Keratinocyte (primary cell): ENCODE data around the gene TAMALIN. TPM values are rescaled to one million over a fixed set of nuclear protein-coding genes. Genes with fewer than 3 reads are reported as not detected.

Experiments
- DNase-seq: peaks from one replicate; pipeline ENCODE4 v3.0.0-alpha.2; 2011; ENCODE audit warnings: low read depth, missing footprints, low spot score
- FAIRE-seq: peaks from 2 replicates; lab custom pipeline; 2011; peaks lifted over from hg19 to GRCh38; lab: Jason Lieb, UNC
- H2AFZ ChIP-seq: 2 replicates; pipeline ENCODE4 v1.6.0; 2012; ENCODE audit warnings: low read length, control low read depth, inconsistent platforms; ENCODE audit not compliant: control insufficient read depth
- H3K27ac ChIP-seq: 2 replicates; pipeline ENCODE4 v1.5.1; 2011; ENCODE audit warnings: low read length; ENCODE audit not compliant: control insufficient read depth, insufficient read depth
- H3K27me3 ChIP-seq: 3 replicates; pipeline ENCODE4 v1.6.0; 2011; ENCODE audit warnings: low read length; ENCODE audit not compliant: control insufficient read depth, insufficient read depth; ENCODE audit errors: extremely low read depth
- H3K36me3 ChIP-seq, 2 experiments: 2 replicates in 1 of 2; 3 replicates in 1 of 2; pipeline ENCODE4 v1.5.1; 2011; ENCODE audit warnings: low read length in 2 of 2, mild to moderate bottlenecking in 1 of 2; ENCODE audit not compliant: control insufficient read depth in 2 of 2, insufficient read depth in 2 of 2; ENCODE audit errors: extremely low read depth in 1 of 2
- H3K4me1 ChIP-seq: 3 replicates; pipeline ENCODE4 v1.5.1; 2011; ENCODE audit warnings: low read length; ENCODE audit not compliant: control insufficient read depth, insufficient read depth; ENCODE audit errors: extremely low read depth
- H3K4me2 ChIP-seq: 3 replicates; pipeline ENCODE4 v1.6.0; 2011; ENCODE audit warnings: low read depth, low read length; ENCODE audit not compliant: control insufficient read depth, insufficient read depth; ENCODE audit errors: extremely low read depth
- H3K4me3 ChIP-seq, 3 experiments: fragments of 200-600 bp in 1 of 3; sonication (generic) in 1 of 3; 2 replicates in 2 of 3; 3 replicates in 1 of 3; pipeline ENCODE4 v1.5.1; 2011 to 2016; ENCODE audit warnings: low read length in 3 of 3, mild to moderate bottlenecking in 3 of 3, control low read depth in 2 of 3, inconsistent platforms in 1 of 3, low read depth in 1 of 3, mixed read lengths in 1 of 3, mixed run types in 1 of 3, moderate library complexity in 1 of 3; ENCODE audit not compliant: control insufficient read depth in 2 of 3, insufficient read depth in 2 of 3; ENCODE audit errors: extremely low read depth in 1 of 3
- H3K79me2 ChIP-seq: 2 replicates; pipeline ENCODE4 v1.6.0; 2012; ENCODE audit warnings: low read length; ENCODE audit not compliant: control insufficient read depth, insufficient read depth
- H3K9ac ChIP-seq: 3 replicates; pipeline ENCODE4 v1.6.0; 2011; ENCODE audit warnings: low read length; ENCODE audit not compliant: control insufficient read depth, insufficient read depth; ENCODE audit errors: extremely low read depth
- H3K9me1 ChIP-seq: 3 replicates; pipeline ENCODE4 v1.6.0; 2011; ENCODE audit warnings: low read length; ENCODE audit not compliant: control insufficient read depth, insufficient read depth; ENCODE audit errors: extremely low read depth
- H3K9me3 ChIP-seq: 2 replicates; pipeline ENCODE4 v1.5.1; 2012; ENCODE audit warnings: low read depth, low read length; ENCODE audit not compliant: control insufficient read depth
- H4K20me1 ChIP-seq: 3 replicates; pipeline ENCODE4 v1.6.0; 2011; ENCODE audit warnings: low read length; ENCODE audit not compliant: control insufficient read depth, insufficient read depth; ENCODE audit errors: extremely low read depth
- CTCF ChIP-seq, 3 experiments: IDR thresholded peaks in 1 of 3; conservative IDR thresholded peaks in 1 of 3; optimal IDR thresholded peaks in 1 of 3; 2 replicates in 2 of 3; 3 replicates in 1 of 3; pipeline versions ENCODE3 to v1.5.1; 2011; ENCODE audit warnings: low read length in 3 of 3, mild to moderate bottlenecking in 3 of 3, moderate library complexity in 2 of 3, control low read depth in 1 of 3, inconsistent platforms in 1 of 3; ENCODE audit not compliant: insufficient read depth in 2 of 3; ENCODE audit errors: extremely low read depth in 1 of 3
- EZH2 ChIP-seq: IDR thresholded peaks from one replicate; pipeline ENCODE4 v1.6.1; 2012; ENCODE audit warnings: inconsistent platforms, mild to moderate bottlenecking, low read length, moderate library complexity
- dilution Hi-C: fragments of 300-500 bp; cut with MboI; formaldehyde crosslinking; loops from one replicate; pipeline ENCODE4 v1.7.0; 2020; ENCODE audit warnings: low sequenced_read_pairs; ENCODE audit not compliant: extremely low pct_ligation_motif_present
- polyA plus RNA-seq, 5 experiments: library from polyadenylated mRNA; depleted of rRNA in 3 of 5; stranded (reverse) in 3 of 5; stranded (forward) in 1 of 5; unstranded in 1 of 5; fragments of >200 nt; gene quantifications; 1 replicate in 1 of 5; 2 replicates in 3 of 5; 3 replicates in 1 of 5; pipeline versions ENCODE4 v1.2.1 to v1.2.3, GENCODE V29; 2011 to 2012; ENCODE audit warnings: missing spikeins in 2 of 5, low read depth in 1 of 5, low replicate concordance in 1 of 5

TAMALIN gene
- polyA plus RNA-seq, 1 donor (not counting 4 experiments of a cell fraction or from before 2014, with no cell fraction given): 0.54 TPM

DNA sequence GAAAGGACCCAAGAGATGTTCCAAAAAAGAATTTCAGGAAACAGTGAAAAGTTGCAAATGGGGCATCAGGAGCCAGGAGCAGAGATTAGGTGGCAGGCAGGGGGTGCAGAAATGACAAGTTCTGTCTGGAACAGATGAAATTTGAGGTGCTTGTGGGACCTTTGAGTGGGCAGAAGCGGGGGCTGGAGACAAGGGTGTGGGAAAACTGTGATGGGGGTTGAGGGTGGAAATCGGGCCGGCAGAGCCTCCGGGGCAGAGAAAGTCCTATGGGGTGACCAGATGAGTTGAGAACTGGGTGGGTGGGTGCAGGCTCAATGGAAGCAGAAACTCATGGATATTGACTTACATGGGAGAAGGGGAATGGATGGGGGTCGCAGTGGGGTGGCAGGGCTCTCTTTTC, 42.9 kb downstream of the TAMALIN start:
- Histone ChIP-seq H3K27me3 (no peaks in the 10 kb centered on the region), H3K9me3 (no peaks in the 10 kb centered on the region), H3K4me1 (peaks cover 23% of the 10 kb centered on the region), H3K79me2 (no peaks in the 10 kb centered on the region), H2AFZ (no peak overlapping the region), H3K9me1 (no peaks in the 10 kb centered on the region), H3K4me2 (peak overlapping the region; percentile 95), H3K9ac (peak overlapping the region; percentile 87), H3K4me3 (no peak overlapping the region), H3K36me3 (no peaks in the 10 kb centered on the region), H3K27ac (no peak overlapping the region), H4K20me1 (no peaks in the 10 kb centered on the region)
- FAIRE-seq (no peak), DNase-seq (no peak)
- dilution Hi-C loops: no loop called here
- TF ChIP-seq EZH2 (no peak), CTCF (optimal IDR thresholded peaks at IDR 0.05 in 1 of 3, IDR thresholded peaks at IDR 0.05 in 1 of 3, conservative IDR thresholded peaks at IDR 0.05 in 1 of 3; ENCODE audit: extremely low read depth in 1 of 3, insufficient read depth in 2 of 3, low read length in 3 of 3) (no peak)

DNA sequence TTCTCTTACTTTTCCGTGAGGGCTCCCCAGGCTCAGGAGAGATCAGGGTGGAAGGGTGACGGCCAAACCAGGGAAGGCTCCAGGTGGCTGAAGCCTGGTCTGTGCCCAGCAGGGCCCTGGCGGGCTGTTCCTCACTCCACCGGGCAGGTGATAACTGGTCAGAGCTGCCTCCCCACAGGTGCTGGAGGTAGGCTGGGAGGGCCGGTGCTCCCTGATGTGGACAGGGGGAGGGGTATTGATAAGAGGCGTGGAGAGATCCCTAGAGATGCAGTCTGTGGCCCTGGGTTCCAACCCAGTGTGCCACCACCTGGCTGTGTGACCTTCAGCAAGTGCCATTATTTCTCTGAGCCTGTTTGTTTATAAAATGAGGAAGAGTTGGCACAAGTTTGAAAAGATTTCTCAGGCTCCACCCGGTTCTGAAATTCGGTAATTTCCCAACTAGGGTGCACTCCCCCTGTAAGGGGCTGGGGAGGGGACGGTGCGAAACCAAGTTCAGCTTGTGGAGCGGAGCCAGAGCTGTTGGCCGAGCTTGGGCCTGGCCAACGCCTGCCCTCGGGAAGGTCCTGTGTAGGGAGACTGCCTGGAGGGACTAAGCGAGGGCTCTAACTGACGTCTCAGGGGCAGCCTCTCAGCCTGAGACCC, 43.5 kb downstream of the TAMALIN start:
- TF ChIP-seq CTCF (optimal IDR thresholded peaks at IDR 0.05 in 1 of 3, IDR thresholded peaks at IDR 0.05 in 1 of 3, conservative IDR thresholded peaks at IDR 0.05 in 1 of 3; ENCODE audit: extremely low read depth in 1 of 3, insufficient read depth in 2 of 3, low read length in 3 of 3) (no peak), EZH2 (no peak)
- dilution Hi-C loops: no loop called here
- Histone ChIP-seq H3K4me1 (peaks cover 23% of the 10 kb centered on the region), H3K9ac (peak overlapping the region; percentile 87), H4K20me1 (no peaks in the 10 kb centered on the region), H2AFZ (peak overlapping the region; percentile 88), H3K27me3 (no peaks in the 10 kb centered on the region), H3K36me3 (no peaks in the 10 kb centered on the region), H3K9me3 (no peaks in the 10 kb centered on the region), H3K9me1 (no peaks in the 10 kb centered on the region), H3K4me3 (peak overlapping the region; percentile 34 to 67 (median 63)), H3K4me2 (peak overlapping the region; percentile 95), H3K27ac (peak overlapping the region; percentile 33), H3K79me2 (no peaks in the 10 kb centered on the region)
- DNase-seq (no peak), FAIRE-seq (no peak)
